Neural progenitor cell (in vitro differentiated cells): ENCODE measurements around the gene SLC16A13. TPM values are rescaled to one million over a fixed set of nuclear protein-coding genes. Genes with fewer than 3 reads are reported as not detected.
A peak's percentile ranks its signal among the peaks of the same experiment; 100 is the strongest.

Experiments used
- DNase-seq: peaks from one replicate; pipeline ENCODE4 v3.0.0-alpha.2; 2016; ENCODE audit warnings: low spot score
- H2AFZ ChIP-seq: fragments of 200-600 bp; sonication (generic); replicated peaks from 2 replicates; pipeline ENCODE4 v1.6.1; 2016; ENCODE audit warnings: antibody characterized with exemption
- H3F3A ChIP-seq: fragments of 200-600 bp; sonication (generic); 2 replicates; pipeline ENCODE4 v1.6.1; 2016; ENCODE audit warnings: antibody characterized with exemption, low read depth
- H3K27ac ChIP-seq: fragments of 200-600 bp; sonication (generic); 2 replicates; pipeline ENCODE4 v1.5.1; 2016; ENCODE audit warnings: mild to moderate bottlenecking
- H3K27me3 ChIP-seq: fragments of 200-600 bp; sonication (generic); 2 replicates; pipeline ENCODE4 v1.6.1; 2016; ENCODE audit warnings: mild to moderate bottlenecking, moderate library complexity
- H3K36me3 ChIP-seq: fragments of 200-600 bp; sonication (generic); 2 replicates; pipeline ENCODE4 v1.5.1; 2016
- H3K4me1 ChIP-seq: fragments of 200-600 bp; sonication (generic); 2 replicates; pipeline ENCODE4 v1.6.1; 2016; ENCODE audit warnings: mixed run types
- H3K4me2 ChIP-seq: fragments of 200-600 bp; sonication (generic); 2 replicates; pipeline ENCODE4 v1.6.1; 2016
- H3K4me3 ChIP-seq: fragments of 200-600 bp; sonication (generic); 2 replicates; pipeline ENCODE4 v1.5.1; 2016
- H3K79me2 ChIP-seq: fragments of 200-600 bp; sonication (generic); 2 replicates; pipeline ENCODE4 v1.6.1; 2016; ENCODE audit warnings: low read depth
- H3K9ac ChIP-seq: fragments of 200-600 bp; sonication (generic); 2 replicates; pipeline ENCODE4 v1.6.1; 2016
- H3K9me3 ChIP-seq: fragments of 200-600 bp; sonication (generic); 2 replicates; pipeline ENCODE4 v1.5.1; 2016; ENCODE audit warnings: low read depth
- H4K20me1 ChIP-seq: fragments of 200-600 bp; sonication (generic); 2 replicates; pipeline ENCODE4 v1.6.1; 2016; ENCODE audit warnings: low read depth
- H3K27ac Mint-ChIP-seq: 3 replicates; pipeline ENCODE4 v1.8.0; 2021; ENCODE audit warnings: mixed read lengths
- H3K27me3 Mint-ChIP-seq: 2 replicates; pipeline ENCODE4 v1.8.0; 2022; ENCODE audit warnings: low read depth, mild to moderate bottlenecking, inconsistent platforms, moderate library complexity, mixed read lengths; ENCODE audit not compliant: insufficient read depth
- H3K36me3 Mint-ChIP-seq: 3 replicates; pipeline ENCODE4 v1.8.0; 2021; ENCODE audit warnings: mixed read lengths
- H3K4me1 Mint-ChIP-seq: 3 replicates; pipeline ENCODE4 v1.8.0; 2021; ENCODE audit warnings: mixed read lengths
- H3K4me3 Mint-ChIP-seq: 3 replicates; pipeline ENCODE4 v1.8.0; 2021; ENCODE audit warnings: mild to moderate bottlenecking, moderate library complexity, mixed read lengths
- H3K9me3 Mint-ChIP-seq: 3 replicates; pipeline ENCODE4 v1.8.0; 2020; ENCODE audit warnings: mixed read lengths
- EZH2 ChIP-seq: fragments of 200-600 bp; sonication (generic); IDR thresholded peaks from 2 replicates; pipeline ENCODE4 v1.6.1; 2017; ENCODE audit warnings: antibody characterized with exemption, mild to moderate bottlenecking, moderate library complexity
- EZH2phosphoT487 ChIP-seq: fragments of 200-600 bp; sonication (generic); IDR thresholded peaks from 2 replicates; pipeline ENCODE4 v1.6.1; 2017; ENCODE audit warnings: antibody characterized with exemption
- total RNA-seq: library from RNA; depleted of rRNA; stranded (reverse); fragments of >200 nt; gene quantifications from 2 replicates; pipeline ENCODE4 v1.2.3, GENCODE V29; 2015; ENCODE audit warnings: low replicate concordance
- TF ChIP-seq, protein P1 (sequence below): fragments of 200-600 bp; sonication (generic); IDR thresholded peaks from 2 replicates; pipeline ENCODE4 v1.5.1; 2017; ENCODE audit warnings: antibody characterized with exemption, mild to moderate bottlenecking

The SLC16A13 gene
- total RNA-seq, 1 donor from 2014 or later: not detected

DNA sequence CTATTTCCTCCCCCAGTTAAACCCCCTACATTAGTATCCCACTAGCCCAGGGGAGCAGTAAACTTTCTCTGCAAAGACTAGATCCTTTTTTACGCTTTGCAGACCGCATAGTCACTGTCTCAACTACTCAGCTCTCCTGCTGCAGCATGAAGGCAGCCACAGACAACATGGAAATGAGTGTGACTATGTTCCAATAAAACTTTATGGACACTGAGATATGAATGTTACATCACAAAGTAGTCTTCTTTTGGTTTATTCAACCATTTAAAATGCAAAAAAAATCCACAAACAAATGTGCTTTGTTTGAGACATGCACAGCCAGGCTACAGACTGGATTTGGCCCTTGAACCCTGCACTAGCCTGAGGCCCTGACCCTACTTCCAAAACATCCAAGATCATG is 25.3 kb upstream of the SLC16A13 start:
- Mint-ChIP-seq H3K36me3 (no peaks in the 10 kb centered on the region), H3K27me3 (peaks cover 9% of the 10 kb centered on the region), H3K4me1 (peaks cover 39% of the 10 kb centered on the region), H3K4me3 (peak overlapping the region; percentile 64), H3K27ac (no peak overlapping the region), H3K9me3 (no peaks in the 10 kb centered on the region)
- no peak overlapping the region for H3K9ac ChIP-seq
- no peaks in the 10 kb centered on the region for H3K9me3 ChIP-seq
- no peak overlapping the region for H3K4me2 ChIP-seq
- no peaks in the 10 kb centered on the region for H3K36me3 ChIP-seq
- H3F3A ChIP-seq: peaks cover 22% of the 10 kb centered on the region
- no peak for DNase-seq
- H3K79me2 ChIP-seq: peaks cover 42% of the 10 kb centered on the region
- H3K27ac ChIP-seq: no peak overlapping the region
- peaks cover 18% of the 10 kb centered on the region for H3K4me1 ChIP-seq
- H2AFZ ChIP-seq: no peak overlapping the region
- no peaks in the 10 kb centered on the region for H4K20me1 ChIP-seq
- TF ChIP-seq EZH2: no peak
- no peak for TF ChIP-seq EZH2phosphoT487
- TF ChIP-seq, protein P1, sequence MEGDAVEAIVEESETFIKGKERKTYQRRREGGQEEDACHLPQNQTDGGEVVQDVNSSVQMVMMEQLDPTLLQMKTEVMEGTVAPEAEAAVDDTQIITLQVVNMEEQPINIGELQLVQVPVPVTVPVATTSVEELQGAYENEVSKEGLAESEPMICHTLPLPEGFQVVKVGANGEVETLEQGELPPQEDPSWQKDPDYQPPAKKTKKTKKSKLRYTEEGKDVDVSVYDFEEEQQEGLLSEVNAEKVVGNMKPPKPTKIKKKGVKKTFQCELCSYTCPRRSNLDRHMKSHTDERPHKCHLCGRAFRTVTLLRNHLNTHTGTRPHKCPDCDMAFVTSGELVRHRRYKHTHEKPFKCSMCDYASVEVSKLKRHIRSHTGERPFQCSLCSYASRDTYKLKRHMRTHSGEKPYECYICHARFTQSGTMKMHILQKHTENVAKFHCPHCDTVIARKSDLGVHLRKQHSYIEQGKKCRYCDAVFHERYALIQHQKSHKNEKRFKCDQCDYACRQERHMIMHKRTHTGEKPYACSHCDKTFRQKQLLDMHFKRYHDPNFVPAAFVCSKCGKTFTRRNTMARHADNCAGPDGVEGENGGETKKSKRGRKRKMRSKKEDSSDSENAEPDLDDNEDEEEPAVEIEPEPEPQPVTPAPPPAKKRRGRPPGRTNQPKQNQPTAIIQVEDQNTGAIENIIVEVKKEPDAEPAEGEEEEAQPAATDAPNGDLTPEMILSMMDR: no peak
- no peak overlapping the region for H3K4me3 ChIP-seq
- H3K27me3 ChIP-seq: no peaks in the 10 kb centered on the region

DNA sequence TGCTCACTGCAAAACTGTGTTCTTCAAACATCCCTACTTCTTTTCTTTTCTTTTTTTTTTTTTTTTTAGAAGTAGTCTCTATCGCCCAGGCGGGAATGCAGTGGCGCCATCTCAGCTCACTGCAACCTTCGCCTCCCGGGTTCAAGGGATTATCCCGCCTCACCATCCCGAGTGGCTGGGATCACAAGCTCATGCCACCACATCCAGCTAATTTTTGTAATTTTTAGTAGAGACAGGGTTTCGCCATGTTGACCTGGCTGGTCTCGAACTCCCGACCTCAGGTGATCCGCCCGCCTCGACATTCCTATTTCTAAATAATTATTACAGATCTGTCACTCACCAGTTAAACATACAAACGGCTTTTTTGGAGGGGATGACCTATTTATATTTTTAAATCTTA is 24.4 kb upstream of the SLC16A13 start:
- no peaks in the 10 kb centered on the region for H3K9me3 Mint-ChIP-seq
- Histone ChIP-seq H3F3A (peaks cover 25% of the 10 kb centered on the region), H3K36me3 (no peaks in the 10 kb centered on the region), H4K20me1 (no peaks in the 10 kb centered on the region), H3K9ac (peak overlapping the region; percentile 99), H3K79me2 (peaks cover 42% of the 10 kb centered on the region), H3K4me2 (peak overlapping the region; percentile 99), H3K27ac (no peak overlapping the region), H3K4me3 (peak overlapping the region; percentile 100), H3K9me3 (no peaks in the 10 kb centered on the region), H3K4me1 (peaks cover 18% of the 10 kb centered on the region), H2AFZ (no peak overlapping the region), H3K27me3 (no peaks in the 10 kb centered on the region)
- DNase-seq: no peak
- H3K27me3 Mint-ChIP-seq: peaks cover 9% of the 10 kb centered on the region
- no peak for TF ChIP-seq EZH2phosphoT487
- H3K4me1 Mint-ChIP-seq: peaks cover 48% of the 10 kb centered on the region
- no peak overlapping the region for H3K27ac Mint-ChIP-seq
- H3K4me3 Mint-ChIP-seq: peak overlapping the region; percentile 98
- no peaks in the 10 kb centered on the region for H3K36me3 Mint-ChIP-seq

DNA sequence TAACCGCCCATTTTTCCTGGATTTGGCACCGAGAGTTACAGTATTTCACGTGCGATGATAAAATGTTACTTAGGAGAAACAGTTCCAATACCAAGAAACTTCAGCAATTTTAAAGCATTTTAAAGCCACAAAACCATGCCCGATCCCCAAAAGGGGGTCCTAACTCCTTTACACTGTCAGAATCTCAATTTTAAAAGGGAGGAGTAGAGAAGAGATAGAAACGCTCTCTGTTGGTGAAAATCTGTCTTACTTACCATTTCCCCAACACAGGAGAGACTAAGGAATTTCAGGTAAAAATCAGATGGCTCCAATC is 23.9 kb upstream of the SLC16A13 start:
- peak overlapping the region; percentile 99 for H2AFZ ChIP-seq
- H3F3A ChIP-seq: peaks cover 25% of the 10 kb centered on the region
- DNase-seq: no peak
- no peaks in the 10 kb centered on the region for H3K27me3 ChIP-seq
- peak overlapping the region; percentile 99 for H3K9ac ChIP-seq
- H3K27me3 Mint-ChIP-seq: peaks cover 8% of the 10 kb centered on the region
- H3K27ac ChIP-seq: no peak overlapping the region
- peak overlapping the region; percentile 100 for H3K27ac Mint-ChIP-seq
- H3K36me3 Mint-ChIP-seq: no peaks in the 10 kb centered on the region
- no peaks in the 10 kb centered on the region for H3K9me3 Mint-ChIP-seq
- H3K36me3 ChIP-seq: no peaks in the 10 kb centered on the region
- H3K4me2 ChIP-seq: peak overlapping the region; percentile 99
- TF ChIP-seq EZH2phosphoT487: no peak
- no peak for TF ChIP-seq EZH2
- TF ChIP-seq, protein P1: no peak
- H4K20me1 ChIP-seq: no peaks in the 10 kb centered on the region
- H3K4me3 Mint-ChIP-seq: peak overlapping the region; percentile 98
- H3K4me1 ChIP-seq: peaks cover 18% of the 10 kb centered on the region
- peak overlapping the region; percentile 100 for H3K4me3 ChIP-seq
- peaks cover 52% of the 10 kb centered on the region for H3K4me1 Mint-ChIP-seq
- no peaks in the 10 kb centered on the region for H3K9me3 ChIP-seq
- H3K79me2 ChIP-seq: peaks cover 42% of the 10 kb centered on the region

DNA sequence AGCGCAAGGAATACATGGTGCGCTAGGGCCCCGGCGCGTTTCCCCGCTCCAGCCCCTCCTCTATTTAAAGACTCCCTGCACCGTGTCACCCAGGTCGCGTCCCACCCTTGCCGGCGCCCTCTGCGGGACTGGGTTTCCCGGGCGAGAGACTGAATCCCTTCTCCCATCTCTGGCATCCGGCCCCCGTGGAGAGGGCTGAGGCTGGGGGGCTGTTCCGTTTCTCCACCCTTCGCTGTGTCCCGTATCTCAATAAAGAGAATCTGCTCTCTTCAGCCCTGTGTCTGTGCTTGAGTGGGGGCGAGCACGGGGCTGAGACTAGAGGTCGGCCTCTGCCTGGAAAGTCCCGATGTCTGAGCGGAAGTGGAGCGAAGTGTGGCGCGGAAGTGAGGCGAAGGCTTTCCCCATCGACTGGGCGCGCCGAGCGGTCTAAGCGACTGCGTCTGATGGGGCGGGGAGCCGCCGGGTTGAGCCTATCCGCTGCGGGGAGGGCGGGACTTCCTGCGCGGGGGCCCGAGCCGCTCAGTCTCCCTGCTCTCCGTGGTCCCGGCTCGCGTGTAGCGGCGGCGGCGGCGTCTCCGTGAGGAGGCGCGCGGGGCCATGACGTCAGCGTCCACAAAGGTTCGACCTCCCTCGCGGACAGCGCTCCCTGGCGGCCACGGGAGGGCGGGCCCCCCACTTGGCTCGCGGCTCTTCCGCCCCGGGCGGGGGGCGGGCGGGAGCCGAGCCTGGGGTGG is 21.4 kb upstream of the SLC16A13 start:
- Histone ChIP-seq H4K20me1 (no peaks in the 10 kb centered on the region), H3F3A (peaks cover 25% of the 10 kb centered on the region), H3K4me1 (peaks cover 18% of the 10 kb centered on the region), H3K9me3 (no peaks in the 10 kb centered on the region), H3K27ac (peak overlapping the region; percentile 78), H3K4me3 (peak overlapping the region; percentile 100), H3K9ac (peak overlapping the region; percentile 40), H3K27me3 (no peaks in the 10 kb centered on the region), H3K79me2 (peaks cover 42% of the 10 kb centered on the region), H2AFZ (peak overlapping the region; percentile 71), H3K36me3 (no peaks in the 10 kb centered on the region), H3K4me2 (peak overlapping the region; percentile 99)
- TF ChIP-seq, protein P1: peak; percentile 76
- TF ChIP-seq EZH2phosphoT487 (no peak), EZH2 (no peak)
- Mint-ChIP-seq H3K9me3 (no peaks in the 10 kb centered on the region), H3K27ac (peak overlapping the region; percentile 95), H3K27me3 (peaks cover 5% of the 10 kb centered on the region), H3K36me3 (peaks cover 2% of the 10 kb centered on the region), H3K4me3 (peak overlapping the region; percentile 98), H3K4me1 (peaks cover 65% of the 10 kb centered on the region)
- peak; percentile 99 for DNase-seq
